HG03064 (cell line): ENCODE data around the gene HMOX1.
A peak's percentile ranks its signal among the peaks of the same experiment; 100 is the strongest.

Experiments used
- ATAC-seq: cut with Tn5 transposase; IDR thresholded peaks from one replicate; pipeline ENCODE4 v1.9.1; 2021; ENCODE audit warnings: low read depth; ENCODE audit not compliant: unreplicated experiment

HMOX1 gene

DNA sequence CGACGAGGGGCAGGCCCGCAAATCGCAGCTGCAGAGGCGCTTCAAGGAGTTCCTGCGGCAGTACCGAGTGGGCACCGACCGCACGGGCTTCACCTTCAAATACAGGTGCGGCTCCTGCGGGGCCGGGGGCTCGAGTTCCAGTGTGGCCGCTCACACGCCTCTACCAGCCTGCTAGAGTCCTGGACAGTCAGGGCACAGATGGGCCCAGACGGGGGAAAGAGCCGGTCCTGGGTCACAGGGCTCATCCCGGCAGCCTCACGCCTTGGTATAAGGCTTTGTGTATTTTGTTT lies 19.6 kb downstream of the HMOX1 start:
- ATAC-seq: no peak

- no peak for ATAC-seq
These were observed 21.0 kb downstream of the HMOX1 start for GRCh38 chr22:35401863-35402262.

DNA sequence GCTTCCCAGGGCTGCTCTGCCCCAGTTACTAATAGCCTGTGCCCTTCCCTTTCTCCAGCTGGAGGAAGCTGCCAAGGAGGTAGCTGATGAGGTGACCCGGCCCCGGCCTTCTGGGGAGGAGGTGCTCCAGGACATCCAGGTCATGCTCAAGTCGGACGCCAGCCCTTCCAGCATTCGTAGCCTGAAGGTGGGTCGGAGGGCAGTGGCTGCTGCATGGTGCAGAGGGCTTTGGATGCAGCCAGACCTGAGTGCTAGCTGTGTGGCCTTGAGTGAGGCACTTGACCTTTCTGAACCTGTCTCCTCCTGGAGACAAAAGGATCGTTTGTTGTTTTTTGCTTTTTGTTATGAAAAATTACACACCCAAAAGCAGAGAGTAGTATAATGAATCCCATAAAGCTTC lies 22.5 kb downstream of the HMOX1 start:
- ATAC-seq: no peak

DNA sequence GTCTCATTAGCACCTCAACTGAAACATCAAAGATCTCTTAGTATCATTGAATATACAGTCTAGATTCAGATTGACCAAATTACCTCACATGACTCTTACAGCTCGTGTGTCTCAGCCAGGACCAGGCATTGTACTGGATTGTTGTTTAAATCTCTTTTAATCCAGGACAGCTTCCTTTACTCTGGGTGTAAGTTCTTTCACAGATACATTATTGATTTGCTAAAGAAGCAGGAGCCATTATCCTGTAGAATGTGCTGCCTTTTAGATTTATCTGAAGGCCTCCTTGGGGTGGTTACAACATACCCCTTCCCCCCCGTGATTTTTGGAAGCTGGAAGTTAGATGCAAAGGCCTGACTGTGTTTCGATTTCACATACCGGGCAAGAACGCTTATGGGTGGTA lies 23.3 kb downstream of the HMOX1 start:
- ATAC-seq: no peak

DNA sequence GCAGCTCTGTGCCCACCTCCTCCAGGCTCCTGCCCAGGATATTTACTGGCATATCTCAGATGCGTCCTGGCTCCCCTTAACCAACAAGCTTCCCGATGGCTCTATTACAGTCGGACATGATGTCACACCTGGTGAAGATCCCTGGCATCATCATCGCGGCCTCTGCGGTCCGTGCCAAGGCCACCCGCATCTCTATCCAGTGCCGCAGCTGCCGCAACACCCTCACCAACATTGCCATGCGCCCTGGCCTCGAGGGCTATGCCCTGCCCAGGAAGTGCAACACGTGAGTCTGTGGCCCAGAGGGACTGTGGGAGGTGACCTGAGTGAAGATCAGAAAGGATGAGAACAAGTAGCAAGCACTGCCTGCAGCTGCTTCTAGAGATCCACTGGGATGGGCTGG lies 25.5 kb downstream of the HMOX1 start:
- ATAC-seq: no peak

DNA sequence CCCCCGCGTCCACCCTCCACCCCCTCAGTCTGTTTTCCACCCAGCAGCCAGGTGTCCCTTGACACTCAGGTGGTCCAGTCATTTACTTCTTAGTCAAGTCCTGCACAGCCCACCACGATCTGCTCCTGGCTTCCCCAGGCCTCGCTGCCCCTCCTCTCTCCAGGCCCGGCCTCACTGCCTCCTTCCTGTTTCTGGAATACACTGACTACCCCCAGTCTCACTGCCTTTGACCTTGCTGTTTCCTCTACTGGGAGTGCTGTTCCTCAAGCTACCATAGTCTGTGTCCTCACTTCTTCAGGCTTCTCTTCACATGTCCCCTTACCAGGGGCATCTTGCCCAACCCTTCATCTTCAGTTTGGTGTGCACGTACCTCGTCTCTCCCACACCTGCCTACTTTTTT lies 26.5 kb downstream of the HMOX1 start:
- no peak for ATAC-seq

- ATAC-seq: peak; percentile 57
These were observed 29.1 kb downstream of the HMOX1 start for GRCh38 chr22:35409783-35410662.

DNA sequence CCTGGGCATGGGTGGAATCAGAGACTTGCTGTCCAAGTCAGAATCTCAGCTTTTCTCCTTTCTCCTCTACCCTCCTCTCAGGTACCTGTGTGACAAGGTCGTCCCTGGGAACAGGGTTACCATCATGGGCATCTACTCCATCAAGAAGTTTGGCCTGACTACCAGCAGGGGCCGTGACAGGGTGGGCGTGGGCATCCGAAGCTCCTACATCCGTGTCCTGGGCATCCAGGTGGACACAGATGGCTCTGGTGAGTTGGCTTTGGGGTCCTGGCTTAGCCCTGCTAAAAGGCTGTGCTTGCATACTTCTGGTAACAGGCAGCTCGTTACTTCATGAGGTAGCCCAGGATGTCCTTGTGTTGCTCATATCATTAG lies 29.8 kb downstream of the HMOX1 start:
- ATAC-seq: no peak

GRCh38 chr22:35411102-35411501 lies 30.2 kb downstream of the HMOX1 start:
- ATAC-seq: no peak

DNA sequence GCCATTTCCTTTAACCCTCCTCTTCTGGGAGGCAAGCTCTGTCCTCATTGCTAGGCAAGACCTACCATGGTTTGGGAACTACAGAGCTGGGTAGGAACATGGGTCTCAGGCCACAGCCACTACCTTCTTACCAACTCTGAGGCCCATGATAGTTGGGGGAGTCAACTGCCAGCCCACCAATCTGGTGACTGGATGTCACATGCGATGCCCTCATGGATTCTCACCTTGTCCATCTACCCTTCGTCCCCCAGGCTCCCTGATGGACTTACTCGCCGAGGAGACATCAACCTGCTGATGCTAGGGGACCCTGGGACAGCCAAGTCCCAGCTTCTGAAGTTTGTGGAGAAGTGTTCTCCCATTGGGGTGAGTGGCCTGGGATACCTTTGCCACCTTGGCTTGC lies 32.7 kb downstream of the HMOX1 start:
- no peak for ATAC-seq

DNA sequence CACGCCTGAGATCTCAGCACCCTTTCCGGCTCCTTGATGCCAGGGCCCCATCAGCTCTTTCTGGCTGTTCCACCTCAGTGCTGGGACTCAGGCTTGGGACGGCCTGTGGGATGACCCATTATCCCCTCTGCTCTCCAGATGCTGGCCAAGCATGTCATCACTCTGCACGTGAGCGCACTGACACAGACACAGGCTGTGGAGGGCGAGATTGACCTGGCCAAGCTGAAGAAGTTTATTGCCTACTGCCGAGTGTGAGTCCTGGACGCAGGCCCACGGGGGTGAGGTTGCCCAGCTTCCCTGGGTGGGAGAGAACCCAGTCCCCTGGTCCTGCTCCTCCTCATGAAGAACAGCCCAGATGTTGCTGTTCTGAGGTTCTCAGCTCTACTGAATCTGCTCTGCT lies 36.7 kb downstream of the HMOX1 start:
- ATAC-seq: no peak

GRCh38 chr22:35418088-35418487 lies 37.2 kb downstream of the HMOX1 start:
- ATAC-seq: no peak

GRCh38 chr22:35418731-35419130 lies 37.8 kb downstream of the HMOX1 start:
- ATAC-seq: no peak

DNA sequence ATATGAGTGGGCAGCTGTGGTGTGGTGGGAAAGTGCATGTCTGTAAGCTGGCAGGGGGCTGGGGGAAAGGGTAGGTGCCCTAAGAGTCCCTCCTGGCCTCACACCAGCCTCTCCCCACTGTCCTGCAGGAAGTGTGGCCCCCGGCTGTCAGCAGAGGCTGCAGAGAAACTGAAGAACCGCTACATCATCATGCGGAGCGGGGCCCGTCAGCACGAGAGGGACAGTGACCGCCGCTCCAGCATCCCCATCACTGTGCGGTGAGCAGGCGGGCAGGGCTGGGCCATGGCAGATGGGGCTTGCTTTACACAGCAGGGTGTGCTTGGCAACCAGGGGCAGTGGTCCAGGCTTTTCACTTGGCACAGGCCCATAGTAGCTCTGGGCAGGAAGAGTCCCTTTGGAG lies 38.9 kb downstream of the HMOX1 start:
- no peak for ATAC-seq

GRCh38 chr22:35421121-35421520 lies 40.2 kb downstream of the HMOX1 start:
- ATAC-seq: no peak

DNA sequence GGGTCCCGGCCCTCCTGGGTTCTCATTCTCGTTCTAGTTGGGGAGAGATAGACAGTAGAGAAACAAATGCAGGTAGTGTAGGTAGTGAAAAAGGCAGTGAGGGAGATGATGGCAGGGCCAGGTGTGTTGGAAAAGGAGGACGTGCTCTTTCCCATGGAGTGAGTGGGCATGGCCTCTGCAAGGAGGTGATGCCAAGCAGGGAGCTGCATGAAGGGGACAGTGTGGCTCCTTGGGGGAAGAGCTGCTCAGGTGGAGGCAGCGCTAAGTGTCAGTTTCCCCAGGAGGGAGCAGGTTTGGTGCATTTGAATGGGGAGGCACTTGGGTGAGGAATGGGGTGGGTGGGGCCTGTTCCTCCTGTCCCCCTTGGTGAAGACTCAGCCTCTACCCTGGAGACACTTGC lies 41.2 kb downstream of the HMOX1 start:
- no peak for ATAC-seq

- ATAC-seq: no peak
These were observed 42.0 kb downstream of the HMOX1 start for GRCh38 chr22:35422936-35423335.

- ATAC-seq: no peak
These were observed 43.2 kb downstream of the HMOX1 start for GRCh38 chr22:35424081-35424480.

DNA sequence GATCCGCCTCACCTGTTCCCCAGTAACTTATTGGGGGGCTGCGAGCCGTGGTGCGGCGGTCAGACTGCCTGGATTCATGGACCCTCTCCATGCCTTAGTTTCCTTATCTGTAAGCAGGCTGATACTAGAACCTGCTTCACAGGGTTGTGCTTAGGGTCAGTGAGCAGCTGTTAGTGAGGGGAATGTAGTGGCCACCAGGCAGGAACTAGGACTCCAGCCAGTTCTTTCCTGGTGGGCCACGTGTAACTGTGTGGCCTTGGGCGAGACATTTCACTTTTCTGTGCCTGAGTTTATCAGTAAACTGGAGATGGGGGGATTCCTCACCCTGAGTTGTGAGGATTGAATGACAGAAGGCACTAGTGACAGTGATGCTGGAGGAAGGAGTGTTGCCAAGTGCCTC lies 43.9 kb downstream of the HMOX1 start:
- no peak for ATAC-seq

- ATAC-seq: no peak
These were observed 44.6 kb downstream of the HMOX1 start for GRCh38 chr22:35425546-35425945.

GRCh38 chr22:35425971-35426800 lies 45.3 kb downstream of the HMOX1 start:
- ATAC-seq: no peak

DNA sequence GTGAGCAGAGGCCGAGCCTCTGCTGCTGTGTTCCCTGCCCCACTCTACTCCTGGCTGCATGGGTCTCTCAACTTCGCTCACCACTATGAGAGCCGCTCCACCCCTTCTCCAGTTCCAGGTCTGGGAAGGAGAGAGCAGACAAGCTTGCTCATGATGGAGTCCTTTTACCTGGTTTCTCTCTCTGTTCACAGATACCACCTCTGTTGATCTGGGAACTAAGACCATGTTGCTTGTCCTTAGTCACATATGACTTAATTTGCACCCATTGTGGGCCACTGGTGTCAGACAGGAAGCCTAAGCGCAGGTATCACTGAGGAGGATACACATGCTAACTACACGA lies 45.9 kb downstream of the HMOX1 start:
- ATAC-seq: no peak
